Measurements from ENCODE around the gene STK26.

The STK26 gene

DNA sequence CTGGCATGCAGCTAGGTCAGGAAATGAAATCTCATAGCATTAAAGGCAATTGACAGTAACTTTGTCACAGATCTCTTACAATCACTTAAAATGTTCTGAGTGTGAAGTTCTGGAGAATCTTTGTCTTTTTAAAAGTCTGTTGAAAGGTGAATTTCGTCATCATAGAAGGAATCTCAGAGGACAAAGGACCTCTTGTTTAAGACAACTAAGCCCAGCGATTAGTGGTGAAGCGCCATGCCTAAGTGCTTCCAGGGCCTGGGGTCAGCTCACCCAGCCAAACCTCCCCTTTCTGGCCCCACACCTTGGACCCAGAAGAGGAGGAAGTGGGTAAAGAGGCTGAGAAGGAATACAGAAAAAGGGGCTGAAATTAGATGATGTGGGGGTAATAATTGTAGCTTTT, 96.2 kb downstream of the STK26 start:
- Histone ChIP-seq H3K27me3 (ENCODE audit: insufficient read depth, low read depth) (no peaks in the 10 kb centered on the region), H3K27ac (no peak overlapping the region), H2AFZ (ENCODE audit: low read depth) (no peak overlapping the region), H3K4me3 (IDR thresholded peaks at IDR 0.05; ENCODE audit: insufficient read depth, low read depth, low read length) (no peak overlapping the region), H3K4me2 (no peak overlapping the region), H4K20me1 (ENCODE audit: insufficient read depth) (no peaks in the 10 kb centered on the region), H3K36me3 (ENCODE audit: insufficient read depth) (no peaks in the 10 kb centered on the region), H3K9ac (no peak overlapping the region), H3K4me1 (ENCODE audit: low read depth, poor library complexity, severe bottlenecking) (no peaks in the 10 kb centered on the region), H3K79me2 (ENCODE audit: insufficient read depth, low read depth) (no peaks in the 10 kb centered on the region)
- TF ChIP-seq, protein P1, sequence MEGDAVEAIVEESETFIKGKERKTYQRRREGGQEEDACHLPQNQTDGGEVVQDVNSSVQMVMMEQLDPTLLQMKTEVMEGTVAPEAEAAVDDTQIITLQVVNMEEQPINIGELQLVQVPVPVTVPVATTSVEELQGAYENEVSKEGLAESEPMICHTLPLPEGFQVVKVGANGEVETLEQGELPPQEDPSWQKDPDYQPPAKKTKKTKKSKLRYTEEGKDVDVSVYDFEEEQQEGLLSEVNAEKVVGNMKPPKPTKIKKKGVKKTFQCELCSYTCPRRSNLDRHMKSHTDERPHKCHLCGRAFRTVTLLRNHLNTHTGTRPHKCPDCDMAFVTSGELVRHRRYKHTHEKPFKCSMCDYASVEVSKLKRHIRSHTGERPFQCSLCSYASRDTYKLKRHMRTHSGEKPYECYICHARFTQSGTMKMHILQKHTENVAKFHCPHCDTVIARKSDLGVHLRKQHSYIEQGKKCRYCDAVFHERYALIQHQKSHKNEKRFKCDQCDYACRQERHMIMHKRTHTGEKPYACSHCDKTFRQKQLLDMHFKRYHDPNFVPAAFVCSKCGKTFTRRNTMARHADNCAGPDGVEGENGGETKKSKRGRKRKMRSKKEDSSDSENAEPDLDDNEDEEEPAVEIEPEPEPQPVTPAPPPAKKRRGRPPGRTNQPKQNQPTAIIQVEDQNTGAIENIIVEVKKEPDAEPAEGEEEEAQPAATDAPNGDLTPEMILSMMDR (conservative IDR thresholded peaks at IDR 0.05; ENCODE audit: low read depth, low read length), result no peak

DNA sequence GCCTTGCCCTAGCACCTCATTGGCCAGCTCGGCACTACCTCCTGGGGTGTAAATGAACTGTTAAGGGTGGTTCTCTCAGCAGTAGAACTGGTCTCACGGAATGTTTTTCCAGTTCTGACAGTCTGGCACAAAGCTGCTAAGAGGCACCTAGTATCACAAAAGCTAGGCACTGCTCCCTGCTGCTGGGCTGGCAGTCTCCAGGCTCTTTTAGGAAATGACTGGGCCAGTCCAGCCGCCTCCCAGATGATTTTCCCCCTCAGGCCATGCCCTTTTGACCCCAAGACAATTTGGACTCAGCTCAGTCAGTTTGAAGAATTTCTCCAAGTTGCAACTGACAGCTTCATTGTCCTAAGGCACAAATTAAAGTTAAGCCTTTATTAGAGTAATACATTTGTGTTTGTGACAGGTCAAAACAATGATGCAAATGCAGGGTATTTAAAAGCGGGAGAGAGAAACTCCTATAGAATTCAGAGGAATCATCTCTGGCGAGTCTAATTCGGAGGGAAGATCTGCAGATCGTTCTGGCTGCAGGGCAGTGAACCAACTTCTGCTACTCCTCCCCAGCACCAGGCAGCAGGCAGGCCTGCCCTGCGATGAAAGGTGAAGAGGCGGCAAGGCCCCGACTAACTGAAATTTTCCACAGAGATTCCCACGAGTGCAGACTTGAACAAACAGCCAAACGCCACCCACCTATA, 96.9 kb downstream of the STK26 start:
- Histone ChIP-seq H3K79me2 (ENCODE audit: insufficient read depth, low read depth) (no peaks in the 10 kb centered on the region), H3K9ac (no peak overlapping the region), H3K27ac (no peak overlapping the region), H3K4me1 (ENCODE audit: low read depth, poor library complexity, severe bottlenecking) (no peaks in the 10 kb centered on the region), H3K4me3 (IDR thresholded peaks at IDR 0.05; ENCODE audit: insufficient read depth, low read depth, low read length) (no peak overlapping the region), H3K36me3 (ENCODE audit: insufficient read depth) (no peaks in the 10 kb centered on the region), H3K4me2 (no peak overlapping the region), H2AFZ (ENCODE audit: low read depth) (no peak overlapping the region), H3K27me3 (ENCODE audit: insufficient read depth, low read depth) (no peaks in the 10 kb centered on the region), H4K20me1 (ENCODE audit: insufficient read depth) (no peaks in the 10 kb centered on the region)
- TF ChIP-seq, protein P1 (conservative IDR thresholded peaks at IDR 0.05; ENCODE audit: low read depth, low read length), result no peak

DNA sequence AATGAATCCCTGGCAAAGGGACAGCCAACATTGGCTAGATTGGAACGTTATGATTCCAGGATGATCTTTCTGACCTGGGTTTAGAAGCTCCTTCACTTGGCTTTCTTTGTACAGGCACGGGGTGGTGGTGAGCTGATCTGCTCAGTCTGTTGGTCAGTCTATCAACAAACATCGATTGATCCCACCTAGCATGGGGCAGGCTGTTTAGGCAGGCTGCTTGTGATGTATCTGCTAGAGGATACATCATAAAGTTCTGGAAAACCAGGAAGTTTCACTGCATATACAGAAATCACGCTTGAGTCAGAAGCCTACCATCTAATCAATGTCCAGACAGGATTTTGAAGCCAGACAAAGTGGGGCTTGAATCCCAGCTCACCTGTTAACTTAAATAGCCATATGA, 97.8 kb downstream of the STK26 start:
- Histone ChIP-seq H3K4me3 (IDR thresholded peaks at IDR 0.05; ENCODE audit: insufficient read depth, low read depth, low read length) (no peak overlapping the region), H3K27me3 (ENCODE audit: insufficient read depth, low read depth) (no peaks in the 10 kb centered on the region), H3K4me2 (no peak overlapping the region), H2AFZ (ENCODE audit: low read depth) (no peak overlapping the region), H3K9ac (no peak overlapping the region), H4K20me1 (ENCODE audit: insufficient read depth) (no peaks in the 10 kb centered on the region), H3K79me2 (ENCODE audit: insufficient read depth, low read depth) (no peaks in the 10 kb centered on the region), H3K4me1 (ENCODE audit: low read depth, poor library complexity, severe bottlenecking) (no peaks in the 10 kb centered on the region), H3K36me3 (ENCODE audit: insufficient read depth) (no peaks in the 10 kb centered on the region), H3K27ac (no peak overlapping the region)
- TF ChIP-seq, protein P1 (conservative IDR thresholded peaks at IDR 0.05; ENCODE audit: low read depth, low read length), result no peak
